Measurements from ENCODE around the gene MROH2B.

- TF ChIP-seq CTCF (IDR thresholded peaks at IDR 0.05): no peak
- TF ChIP-seq POLR2A (IDR thresholded peaks at IDR 0.05): no peak
Measured at GRCh38 chr5:40985501-40985900, 85.6 kb downstream of the MROH2B start.
